GM12874 (cell line): ENCODE results near the gene FAM222A.
A peak's percentile ranks its signal among the peaks of the same experiment; 100 is the strongest.

Experiments used
- TF ChIP-seq, protein P1 (sequence below): IDR thresholded peaks from 2 replicates; pipeline ENCODE4 v1.5.1; 2011; ENCODE audit warnings: low read depth, mild to moderate bottlenecking, control low read depth, low read length, moderate library complexity; ENCODE audit not compliant: insufficient read depth

FAM222A gene

DNA sequence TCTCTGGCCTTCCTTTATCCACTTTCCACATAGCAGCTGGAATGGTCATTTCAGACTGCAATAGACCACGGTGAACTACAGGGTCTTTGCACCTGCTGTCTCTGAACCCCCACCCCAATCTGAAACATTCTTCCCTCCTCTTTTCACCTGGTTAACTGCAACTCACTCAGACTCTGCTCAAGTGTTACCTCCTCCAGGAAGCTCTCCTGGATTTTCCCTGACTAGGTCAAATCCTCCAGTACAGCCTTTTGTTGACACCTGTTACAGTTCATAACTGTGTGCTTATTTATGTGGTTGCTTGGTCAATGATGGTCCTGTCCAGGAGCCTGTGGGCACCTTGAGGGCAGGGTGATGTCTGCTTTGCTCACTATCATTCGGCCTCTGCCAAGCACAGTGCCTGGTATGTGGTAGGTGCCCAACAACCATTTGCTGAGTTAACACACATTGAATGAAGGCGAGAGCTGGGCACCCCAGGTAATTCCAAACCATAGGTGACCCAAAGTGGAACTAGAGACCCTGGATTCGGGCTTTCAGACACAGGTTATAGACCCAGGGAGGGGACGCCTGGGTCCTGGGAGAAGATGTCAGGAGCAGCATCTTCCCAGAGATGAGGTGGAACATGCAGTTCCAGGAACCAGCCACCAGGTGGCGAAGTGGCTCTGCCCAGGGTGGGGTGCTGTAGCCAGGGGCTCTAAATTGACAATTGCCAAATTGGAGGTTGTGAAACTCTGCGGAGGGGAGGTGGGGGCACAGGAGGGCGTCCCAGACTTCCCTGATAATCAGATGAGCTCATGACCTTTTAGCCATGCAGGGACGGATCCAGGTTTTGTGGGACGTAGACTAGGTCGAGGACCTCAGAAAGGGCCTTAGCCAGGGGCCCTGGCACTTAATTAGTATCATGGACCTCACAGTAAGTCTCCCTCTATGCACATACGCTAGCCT lies 91.5 kb downstream of the FAM222A start:
- TF ChIP-seq, protein P1, sequence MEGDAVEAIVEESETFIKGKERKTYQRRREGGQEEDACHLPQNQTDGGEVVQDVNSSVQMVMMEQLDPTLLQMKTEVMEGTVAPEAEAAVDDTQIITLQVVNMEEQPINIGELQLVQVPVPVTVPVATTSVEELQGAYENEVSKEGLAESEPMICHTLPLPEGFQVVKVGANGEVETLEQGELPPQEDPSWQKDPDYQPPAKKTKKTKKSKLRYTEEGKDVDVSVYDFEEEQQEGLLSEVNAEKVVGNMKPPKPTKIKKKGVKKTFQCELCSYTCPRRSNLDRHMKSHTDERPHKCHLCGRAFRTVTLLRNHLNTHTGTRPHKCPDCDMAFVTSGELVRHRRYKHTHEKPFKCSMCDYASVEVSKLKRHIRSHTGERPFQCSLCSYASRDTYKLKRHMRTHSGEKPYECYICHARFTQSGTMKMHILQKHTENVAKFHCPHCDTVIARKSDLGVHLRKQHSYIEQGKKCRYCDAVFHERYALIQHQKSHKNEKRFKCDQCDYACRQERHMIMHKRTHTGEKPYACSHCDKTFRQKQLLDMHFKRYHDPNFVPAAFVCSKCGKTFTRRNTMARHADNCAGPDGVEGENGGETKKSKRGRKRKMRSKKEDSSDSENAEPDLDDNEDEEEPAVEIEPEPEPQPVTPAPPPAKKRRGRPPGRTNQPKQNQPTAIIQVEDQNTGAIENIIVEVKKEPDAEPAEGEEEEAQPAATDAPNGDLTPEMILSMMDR: peak; percentile 95

DNA sequence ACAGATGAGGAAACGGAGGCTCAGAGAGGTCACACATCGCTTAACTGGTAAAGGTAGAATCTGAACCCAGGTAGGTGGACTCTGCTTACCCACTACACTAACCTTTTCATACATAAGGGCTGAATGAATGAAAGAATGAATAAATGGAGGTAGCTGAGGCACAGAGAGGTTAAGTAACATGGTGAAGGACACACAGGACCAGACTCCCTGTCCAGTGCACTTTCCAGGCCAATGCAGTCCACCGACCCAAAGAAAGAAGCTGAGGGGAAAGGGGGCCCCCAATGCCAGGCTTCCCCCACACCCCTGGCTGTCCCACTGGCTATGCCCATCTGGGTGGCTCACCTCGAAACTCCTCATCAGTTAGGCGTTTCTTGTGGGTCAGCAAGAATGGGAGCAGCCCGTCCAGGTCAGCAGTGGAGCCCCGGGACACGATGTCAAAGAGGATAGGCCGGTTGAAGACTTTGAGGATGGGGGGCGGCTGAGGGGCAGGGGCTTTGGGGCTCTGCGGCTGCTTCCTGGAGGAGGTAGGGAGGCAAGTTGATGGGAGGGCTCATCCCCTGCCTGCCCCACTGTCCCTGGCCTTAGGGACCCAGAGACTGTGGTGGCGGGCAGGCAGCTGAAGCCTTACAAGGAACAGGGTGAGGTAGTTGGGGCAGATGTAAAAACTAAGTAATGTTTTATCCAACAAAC lies 94.5 kb downstream of the FAM222A start:
- TF ChIP-seq, protein P1: no peak

DNA sequence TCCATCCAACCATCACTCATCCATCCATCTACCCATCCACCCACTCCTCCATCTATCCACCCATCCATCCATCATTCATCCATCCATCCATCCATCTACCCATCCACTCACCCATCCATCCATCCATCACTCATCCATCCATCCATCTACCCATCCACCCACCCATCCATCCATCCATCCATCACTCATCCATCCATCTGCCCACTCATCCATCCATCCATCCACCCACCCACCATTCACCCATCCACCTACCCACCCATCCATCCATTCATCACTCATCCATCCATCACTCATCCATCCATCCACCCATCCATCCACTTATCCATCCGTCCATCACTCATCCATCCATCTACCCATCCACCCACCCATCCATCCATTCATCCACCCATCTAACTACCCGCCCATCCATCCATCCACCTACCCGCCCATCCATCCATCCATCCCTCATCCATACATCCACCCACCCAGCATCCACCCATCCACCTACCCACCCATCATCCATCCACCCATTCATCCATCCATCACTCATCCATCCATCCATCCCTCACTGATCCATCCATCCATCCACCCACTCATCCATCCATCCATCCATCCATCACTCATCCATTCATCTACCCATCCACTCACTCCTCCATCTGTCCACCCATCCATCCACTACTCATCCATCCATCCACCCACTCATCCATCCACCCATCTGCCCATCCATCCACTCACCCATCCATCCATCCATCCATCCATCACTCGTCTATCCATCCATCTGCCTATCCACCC lies 95.4 kb downstream of the FAM222A start:
- TF ChIP-seq, protein P1: no peak

DNA sequence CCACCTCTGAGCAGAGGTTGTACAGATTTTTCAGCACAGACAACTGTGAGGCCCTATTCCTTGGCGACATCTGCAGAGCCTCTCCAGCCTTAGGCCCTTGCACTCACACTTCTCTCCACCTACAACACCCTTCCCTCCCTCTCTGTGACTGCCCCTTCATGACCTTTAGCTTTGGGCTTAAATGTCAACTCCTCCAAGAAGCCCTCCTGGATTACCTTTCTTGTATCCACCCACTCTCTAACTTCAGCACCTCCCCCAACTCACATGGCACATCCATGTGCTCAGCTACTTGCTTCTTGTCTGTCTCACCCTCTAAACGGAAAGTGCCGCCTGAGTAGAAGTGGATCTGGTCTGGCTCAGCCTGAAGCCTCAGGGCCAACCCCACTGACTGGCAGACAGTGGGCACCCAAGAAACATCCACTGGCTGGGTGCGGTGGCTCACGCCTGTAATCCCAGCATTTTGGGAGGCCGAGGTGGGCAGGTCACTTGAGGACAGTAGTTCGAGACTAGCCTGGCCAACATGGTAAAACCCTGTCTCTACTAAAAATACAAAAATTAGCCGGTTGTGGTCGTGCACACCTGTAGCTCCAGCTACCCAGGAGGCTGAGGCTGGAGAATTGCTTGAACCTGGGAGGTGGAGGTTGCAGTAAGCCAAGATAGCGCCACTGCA lies 97.5 kb downstream of the FAM222A start:
- TF ChIP-seq, protein P1: no peak

DNA sequence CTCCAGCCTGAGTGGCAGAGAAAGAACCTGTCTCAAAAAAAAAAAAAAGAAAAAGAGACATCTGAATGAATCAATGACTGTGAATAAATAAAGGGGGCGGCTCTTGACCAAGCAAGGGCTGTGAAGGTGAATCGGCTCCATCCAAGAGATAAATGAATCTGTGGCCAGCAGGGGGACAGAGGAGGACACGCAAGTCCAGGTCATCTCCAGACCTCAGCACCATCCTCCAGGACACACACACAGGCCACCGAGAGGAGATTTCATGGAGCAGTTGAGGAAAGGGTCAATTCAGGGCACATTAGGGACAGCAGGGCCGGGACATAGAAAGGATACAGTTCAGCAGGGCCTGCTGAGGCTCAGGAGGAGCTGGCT lies 98.0 kb downstream of the FAM222A start:
- TF ChIP-seq, protein P1: no peak

DNA sequence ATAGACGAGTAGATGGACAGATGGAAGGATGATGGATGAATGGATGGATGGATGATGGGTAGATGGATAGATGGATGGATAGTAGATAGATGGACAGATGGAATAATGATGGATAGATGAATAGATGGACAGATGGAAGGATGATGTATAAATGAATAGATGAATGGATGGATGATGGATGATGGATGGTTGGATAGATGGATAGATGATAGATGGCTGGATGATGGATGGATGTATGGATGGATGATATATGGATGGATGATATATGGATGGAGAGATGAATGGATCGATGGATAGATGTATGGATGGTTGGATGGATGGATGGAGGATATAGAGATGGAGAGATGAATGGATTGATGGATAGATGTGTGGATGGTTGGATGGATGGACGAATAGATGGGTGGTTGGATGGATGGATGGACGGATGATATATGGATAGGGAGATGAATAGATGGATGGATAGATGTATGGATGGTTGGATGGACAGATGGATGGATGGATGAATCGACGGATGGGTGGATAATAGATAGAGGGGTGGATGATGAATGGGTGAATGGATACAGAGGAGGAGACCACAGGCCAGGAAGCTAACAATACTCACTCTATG lies 100.3 kb downstream of the FAM222A start:
- TF ChIP-seq, protein P1: no peak
